KMS-11 (cell line): ENCODE results near the gene NACA2.

Experiments
- H2AFZ ChIP-seq: fragments of 200-600 bp; sonication (generic); 2 replicates; pipeline ENCODE4 v1.6.1; 2016; ENCODE audit warnings: antibody characterized with exemption, mixed run types, low read depth
- H3K27ac ChIP-seq: fragments of 200-600 bp; sonication (generic); 2 replicates; pipeline ENCODE4 v1.6.1; 2016; ENCODE audit warnings: mild to moderate bottlenecking, mixed run types
- H3K27me3 ChIP-seq: fragments of 200-600 bp; sonication (generic); 2 replicates; pipeline ENCODE4 v1.6.1; 2017; ENCODE audit warnings: mild to moderate bottlenecking, low read depth, mixed run types, moderate library complexity; ENCODE audit not compliant: insufficient read depth
- H3K36me3 ChIP-seq: fragments of 200-600 bp; sonication (generic); 2 replicates; pipeline ENCODE4 v1.6.1; 2017; ENCODE audit warnings: mild to moderate bottlenecking, mixed run types; ENCODE audit not compliant: insufficient read depth
- H3K4me1 ChIP-seq: fragments of 200-600 bp; sonication (generic); 2 replicates; pipeline ENCODE4 v1.6.1; 2016; ENCODE audit warnings: mild to moderate bottlenecking, low read depth, mixed run types; ENCODE audit not compliant: poor library complexity, severe bottlenecking
- H3K4me2 ChIP-seq: fragments of 200-600 bp; sonication (generic); 2 replicates; pipeline ENCODE4 v1.7.0; 2016; ENCODE audit warnings: mild to moderate bottlenecking, mixed run types
- H3K4me3 ChIP-seq: fragments of 200-600 bp; sonication (generic); IDR thresholded peaks from 2 replicates; pipeline ENCODE4 v1.6.1; 2017; ENCODE audit warnings: low read depth, low read length, mixed read lengths; ENCODE audit not compliant: insufficient read depth
- H3K79me2 ChIP-seq: fragments of 200-600 bp; sonication (generic); 2 replicates; pipeline ENCODE4 v1.6.1; 2016; ENCODE audit warnings: low read depth, mixed run types; ENCODE audit not compliant: insufficient read depth
- H3K9ac ChIP-seq: fragments of 200-600 bp; sonication (generic); 2 replicates; pipeline ENCODE4 v1.6.1; 2016; ENCODE audit warnings: mild to moderate bottlenecking, mixed run types
- H4K20me1 ChIP-seq: fragments of 200-600 bp; sonication (generic); 2 replicates; pipeline ENCODE4 v1.6.1; 2016; ENCODE audit warnings: mild to moderate bottlenecking, mixed run types; ENCODE audit not compliant: insufficient read depth
- TF ChIP-seq, protein P1 (sequence below): fragments of 200-600 bp; sonication (generic); conservative IDR thresholded peaks from 2 replicates; pipeline ENCODE4 v1.6.1; 2017; ENCODE audit warnings: low read depth, mild to moderate bottlenecking, antibody characterized with exemption, low read length, moderate library complexity, mixed read lengths

The NACA2 gene

DNA sequence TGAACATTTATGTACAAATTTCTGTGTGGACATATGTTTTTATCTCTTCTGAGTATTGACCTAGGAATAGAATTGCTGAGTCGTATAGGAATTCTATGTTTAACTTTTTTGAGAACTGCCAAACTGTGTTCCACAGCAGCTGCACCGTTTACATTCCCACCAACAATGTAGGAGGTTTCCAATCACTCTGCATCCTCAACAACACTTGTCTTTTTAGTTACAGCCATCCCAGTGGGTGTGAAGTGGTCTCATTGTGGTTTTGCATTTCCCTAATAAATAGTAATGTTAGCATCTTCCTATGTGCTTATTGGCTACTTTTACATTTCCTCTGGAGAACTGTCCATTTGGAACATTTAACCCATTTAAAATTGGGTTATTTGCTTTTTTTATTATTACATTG is 36.6 kb upstream of the NACA2 start:
- no peaks in the 10 kb centered on the region for H3K36me3 ChIP-seq
- TF ChIP-seq, protein P1, sequence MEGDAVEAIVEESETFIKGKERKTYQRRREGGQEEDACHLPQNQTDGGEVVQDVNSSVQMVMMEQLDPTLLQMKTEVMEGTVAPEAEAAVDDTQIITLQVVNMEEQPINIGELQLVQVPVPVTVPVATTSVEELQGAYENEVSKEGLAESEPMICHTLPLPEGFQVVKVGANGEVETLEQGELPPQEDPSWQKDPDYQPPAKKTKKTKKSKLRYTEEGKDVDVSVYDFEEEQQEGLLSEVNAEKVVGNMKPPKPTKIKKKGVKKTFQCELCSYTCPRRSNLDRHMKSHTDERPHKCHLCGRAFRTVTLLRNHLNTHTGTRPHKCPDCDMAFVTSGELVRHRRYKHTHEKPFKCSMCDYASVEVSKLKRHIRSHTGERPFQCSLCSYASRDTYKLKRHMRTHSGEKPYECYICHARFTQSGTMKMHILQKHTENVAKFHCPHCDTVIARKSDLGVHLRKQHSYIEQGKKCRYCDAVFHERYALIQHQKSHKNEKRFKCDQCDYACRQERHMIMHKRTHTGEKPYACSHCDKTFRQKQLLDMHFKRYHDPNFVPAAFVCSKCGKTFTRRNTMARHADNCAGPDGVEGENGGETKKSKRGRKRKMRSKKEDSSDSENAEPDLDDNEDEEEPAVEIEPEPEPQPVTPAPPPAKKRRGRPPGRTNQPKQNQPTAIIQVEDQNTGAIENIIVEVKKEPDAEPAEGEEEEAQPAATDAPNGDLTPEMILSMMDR: no peak
- H3K27ac ChIP-seq: no peak overlapping the region
- H3K4me1 ChIP-seq: no peaks in the 10 kb centered on the region
- H4K20me1 ChIP-seq: no peaks in the 10 kb centered on the region
- H3K4me3 ChIP-seq: no peak overlapping the region
- no peak overlapping the region for H2AFZ ChIP-seq
- no peak overlapping the region for H3K4me2 ChIP-seq
- no peaks in the 10 kb centered on the region for H3K27me3 ChIP-seq
- no peak overlapping the region for H3K9ac ChIP-seq
- no peaks in the 10 kb centered on the region for H3K79me2 ChIP-seq

DNA sequence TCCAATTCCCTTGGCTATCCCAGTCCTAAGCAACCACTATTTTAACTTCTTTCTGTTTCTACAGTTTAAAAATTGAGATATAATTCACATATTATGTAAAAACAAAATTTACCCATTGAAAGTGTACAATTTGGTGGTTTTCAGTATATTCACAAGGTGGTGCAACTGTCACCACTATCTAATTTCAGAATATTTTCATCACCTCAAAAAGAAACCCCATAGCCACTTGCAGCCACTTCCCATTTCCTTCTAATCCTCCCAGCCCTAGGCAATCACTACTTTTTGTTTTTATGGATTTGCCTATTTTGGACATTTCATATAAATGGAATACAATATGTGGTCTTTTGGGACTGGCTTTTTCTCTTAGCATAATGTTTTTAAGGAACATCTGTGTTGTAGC is 36.1 kb upstream of the NACA2 start:
- no peaks in the 10 kb centered on the region for H3K27me3 ChIP-seq
- H3K9ac ChIP-seq: no peak overlapping the region
- H3K36me3 ChIP-seq: no peaks in the 10 kb centered on the region
- no peaks in the 10 kb centered on the region for H4K20me1 ChIP-seq
- no peak overlapping the region for H3K4me2 ChIP-seq
- no peaks in the 10 kb centered on the region for H3K4me1 ChIP-seq
- no peak overlapping the region for H3K27ac ChIP-seq
- H2AFZ ChIP-seq: no peak overlapping the region
- TF ChIP-seq, protein P1: no peak
- no peaks in the 10 kb centered on the region for H3K79me2 ChIP-seq
- no peak overlapping the region for H3K4me3 ChIP-seq

DNA sequence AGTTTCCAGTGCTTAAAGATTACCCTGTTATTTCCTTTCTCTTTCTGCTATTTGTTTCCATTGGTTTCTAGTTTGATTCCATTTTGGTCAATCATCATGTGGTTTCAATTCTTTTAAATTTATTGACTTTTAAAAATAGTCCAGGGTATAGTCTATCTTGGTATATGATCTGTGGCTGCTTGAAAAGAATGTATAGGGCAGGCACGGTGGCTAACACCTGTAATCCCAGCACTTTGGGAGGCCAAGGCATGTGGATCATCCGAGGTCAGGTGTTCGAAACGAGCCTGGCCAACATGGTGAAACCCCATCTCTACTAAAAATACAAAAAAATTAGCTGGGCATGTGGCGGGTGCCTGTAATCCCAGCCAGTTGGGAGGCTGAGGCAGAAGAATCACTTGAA is 34.5 kb upstream of the NACA2 start:
- Histone ChIP-seq H3K4me3 (no peak overlapping the region), H3K27ac (no peak overlapping the region), H3K79me2 (no peaks in the 10 kb centered on the region), H3K4me2 (no peak overlapping the region), H3K4me1 (no peaks in the 10 kb centered on the region), H3K27me3 (no peaks in the 10 kb centered on the region), H4K20me1 (no peaks in the 10 kb centered on the region), H2AFZ (no peak overlapping the region), H3K36me3 (no peaks in the 10 kb centered on the region), H3K9ac (no peak overlapping the region)
- TF ChIP-seq, protein P1: no peak

DNA sequence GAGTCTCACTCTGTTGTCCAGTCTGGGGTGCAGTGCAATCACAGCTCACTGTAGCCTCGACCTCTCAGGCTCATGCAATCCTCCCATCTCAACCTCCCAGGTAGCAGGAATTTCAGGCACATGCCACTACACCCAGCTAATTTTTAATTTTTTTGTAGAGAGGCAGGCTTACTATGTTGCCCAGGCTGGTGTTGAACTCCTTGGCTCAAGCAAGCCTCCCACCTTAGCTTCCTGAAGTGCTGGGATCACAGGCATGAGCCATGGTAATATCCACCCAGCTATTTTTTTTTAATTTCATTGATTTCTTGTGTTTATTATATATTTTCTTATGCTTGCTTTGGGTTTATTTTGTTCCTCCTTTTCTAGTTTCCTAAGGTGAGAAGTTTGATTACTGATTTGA is 33.9 kb upstream of the NACA2 start:
- Histone ChIP-seq H3K36me3 (no peaks in the 10 kb centered on the region), H2AFZ (no peak overlapping the region), H3K27me3 (no peaks in the 10 kb centered on the region), H3K79me2 (no peaks in the 10 kb centered on the region), H3K4me1 (no peaks in the 10 kb centered on the region), H3K27ac (no peak overlapping the region), H4K20me1 (no peaks in the 10 kb centered on the region), H3K4me2 (no peak overlapping the region), H3K9ac (no peak overlapping the region), H3K4me3 (no peak overlapping the region)
- TF ChIP-seq, protein P1: no peak

DNA sequence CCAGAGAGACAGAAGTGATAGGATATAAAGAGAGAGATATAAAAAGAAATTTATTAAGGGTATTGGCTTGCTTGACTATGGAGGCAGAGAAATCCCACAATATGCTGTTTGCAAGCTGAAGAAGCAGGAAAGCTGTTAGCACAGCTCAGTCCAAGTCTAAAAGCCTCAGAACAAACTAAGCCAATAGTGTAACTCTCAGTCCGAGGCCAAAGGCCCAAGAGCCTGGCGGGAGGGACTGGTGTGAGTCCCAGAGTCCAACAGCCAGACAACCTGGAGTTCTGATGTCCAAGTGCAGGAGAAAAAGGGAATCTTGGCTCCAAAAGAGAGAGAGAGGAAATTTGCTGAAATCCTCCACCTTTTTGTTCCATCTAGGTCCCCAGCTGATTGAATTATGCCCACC is 30.3 kb upstream of the NACA2 start:
- no peaks in the 10 kb centered on the region for H4K20me1 ChIP-seq
- no peak overlapping the region for H2AFZ ChIP-seq
- H3K79me2 ChIP-seq: no peaks in the 10 kb centered on the region
- no peak overlapping the region for H3K4me3 ChIP-seq
- H3K4me1 ChIP-seq: peaks cover 2% of the 10 kb centered on the region
- no peak overlapping the region for H3K4me2 ChIP-seq
- no peak overlapping the region for H3K27ac ChIP-seq
- TF ChIP-seq, protein P1: no peak
- H3K27me3 ChIP-seq: no peaks in the 10 kb centered on the region
- no peak overlapping the region for H3K9ac ChIP-seq
- no peaks in the 10 kb centered on the region for H3K36me3 ChIP-seq
